GM12865 (cell line): Measurements from ENCODE around the gene GAS6.

Experiments
- DNase-seq: peaks from one replicate; pipeline ENCODE4 v3.0.0; 2010; ENCODE audit warnings: low read depth
- H3K4me3 ChIP-seq: 2 replicates; pipeline ENCODE4 v1.5.1; 2011; ENCODE audit warnings: mild to moderate bottlenecking, low read depth, low read length, control low read depth
- TF ChIP-seq, protein P1 (sequence below): IDR thresholded peaks from 2 replicates; pipeline ENCODE4 v1.5.1; 2011; ENCODE audit warnings: low read length, control low read depth, low read depth, inconsistent platforms; ENCODE audit not compliant: insufficient read depth; ENCODE audit errors: missing control alignments

GAS6 gene

DNA sequence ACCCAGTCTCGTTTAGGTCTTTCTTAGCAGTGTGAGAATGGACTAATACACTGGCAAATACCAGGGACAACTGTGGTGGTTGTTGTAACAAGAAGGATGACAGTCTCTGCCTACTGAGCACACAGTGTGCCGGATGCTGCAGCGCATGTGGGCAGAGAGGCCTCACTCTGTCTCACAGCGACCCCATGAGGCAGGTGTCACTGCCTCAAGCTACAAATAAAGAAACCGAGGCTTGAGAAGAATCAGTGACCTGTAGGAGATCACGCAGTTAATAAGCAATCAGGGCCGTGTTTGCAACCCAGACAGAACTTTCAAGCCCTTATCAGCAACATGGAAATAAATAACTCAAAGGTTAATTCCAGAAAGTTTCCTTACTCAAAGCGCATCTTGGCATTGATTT lies 40.5 kb upstream of the GAS6 start:
- TF ChIP-seq, protein P1, sequence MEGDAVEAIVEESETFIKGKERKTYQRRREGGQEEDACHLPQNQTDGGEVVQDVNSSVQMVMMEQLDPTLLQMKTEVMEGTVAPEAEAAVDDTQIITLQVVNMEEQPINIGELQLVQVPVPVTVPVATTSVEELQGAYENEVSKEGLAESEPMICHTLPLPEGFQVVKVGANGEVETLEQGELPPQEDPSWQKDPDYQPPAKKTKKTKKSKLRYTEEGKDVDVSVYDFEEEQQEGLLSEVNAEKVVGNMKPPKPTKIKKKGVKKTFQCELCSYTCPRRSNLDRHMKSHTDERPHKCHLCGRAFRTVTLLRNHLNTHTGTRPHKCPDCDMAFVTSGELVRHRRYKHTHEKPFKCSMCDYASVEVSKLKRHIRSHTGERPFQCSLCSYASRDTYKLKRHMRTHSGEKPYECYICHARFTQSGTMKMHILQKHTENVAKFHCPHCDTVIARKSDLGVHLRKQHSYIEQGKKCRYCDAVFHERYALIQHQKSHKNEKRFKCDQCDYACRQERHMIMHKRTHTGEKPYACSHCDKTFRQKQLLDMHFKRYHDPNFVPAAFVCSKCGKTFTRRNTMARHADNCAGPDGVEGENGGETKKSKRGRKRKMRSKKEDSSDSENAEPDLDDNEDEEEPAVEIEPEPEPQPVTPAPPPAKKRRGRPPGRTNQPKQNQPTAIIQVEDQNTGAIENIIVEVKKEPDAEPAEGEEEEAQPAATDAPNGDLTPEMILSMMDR = peak; percentile 60
- DNase-seq = peak; percentile 64
- H3K4me3 ChIP-seq = no peak overlapping the region

DNA sequence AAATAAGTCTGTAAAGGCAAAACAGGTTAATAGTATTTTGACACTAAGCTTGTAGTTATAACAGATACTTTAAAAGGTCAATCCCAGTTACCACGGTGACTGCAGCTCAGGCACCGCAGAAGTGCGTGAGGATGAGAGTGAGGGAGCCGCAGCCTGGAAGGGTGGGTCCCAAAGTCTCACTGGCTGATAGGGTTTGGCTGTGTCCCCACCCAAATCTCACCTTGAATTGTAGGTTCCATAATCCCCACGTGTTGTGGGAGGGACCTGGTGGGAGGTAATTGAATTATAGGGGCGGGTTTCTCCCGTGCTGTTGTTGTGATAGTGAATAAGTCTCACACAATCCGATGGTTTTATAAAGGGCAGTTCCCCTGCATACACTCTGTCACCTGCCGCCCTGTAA lies 40.0 kb upstream of the GAS6 start:
- no peak overlapping the region for H3K4me3 ChIP-seq
- TF ChIP-seq, protein P1 = no peak
- DNase-seq = no peak

DNA sequence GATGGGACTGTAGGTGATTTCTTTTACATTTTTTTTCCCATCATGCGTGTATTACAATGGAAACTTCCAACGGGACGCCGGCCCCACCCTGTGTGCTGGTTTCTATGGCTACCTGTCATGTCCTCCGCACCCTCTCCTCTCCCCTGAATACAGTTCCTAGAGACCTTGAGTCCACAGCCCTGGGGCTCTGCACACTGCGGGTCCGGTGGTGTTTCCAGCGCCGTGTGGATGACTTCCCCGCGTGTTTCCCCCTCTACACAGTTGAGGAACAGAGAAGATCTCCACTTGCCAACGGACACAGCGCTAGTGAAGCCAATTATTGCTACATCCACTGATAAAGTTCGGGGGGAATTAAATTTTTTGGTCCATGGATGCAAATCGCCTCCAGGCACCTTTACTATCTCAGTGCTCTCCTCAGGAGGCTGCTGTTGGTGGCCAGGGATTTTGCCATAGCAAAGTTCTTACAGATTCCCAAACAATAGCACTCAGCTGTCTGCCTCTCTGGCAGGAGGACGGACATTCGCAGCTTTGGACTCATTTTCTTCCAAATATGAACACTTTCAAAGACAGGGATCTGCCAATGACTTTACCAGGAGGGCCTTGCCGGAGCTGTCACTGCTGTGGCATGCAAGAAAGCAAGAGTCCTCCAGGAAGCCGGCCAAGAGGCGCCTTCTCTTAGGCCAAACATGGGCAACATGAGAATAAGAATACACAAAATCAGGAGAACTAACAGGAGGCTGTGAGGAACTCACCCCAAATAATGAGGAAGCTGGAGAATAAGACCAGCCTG lies 39.3 kb upstream of the GAS6 start:
- TF ChIP-seq, protein P1 = no peak
- H3K4me3 ChIP-seq = no peak overlapping the region
- DNase-seq = no peak

DNA sequence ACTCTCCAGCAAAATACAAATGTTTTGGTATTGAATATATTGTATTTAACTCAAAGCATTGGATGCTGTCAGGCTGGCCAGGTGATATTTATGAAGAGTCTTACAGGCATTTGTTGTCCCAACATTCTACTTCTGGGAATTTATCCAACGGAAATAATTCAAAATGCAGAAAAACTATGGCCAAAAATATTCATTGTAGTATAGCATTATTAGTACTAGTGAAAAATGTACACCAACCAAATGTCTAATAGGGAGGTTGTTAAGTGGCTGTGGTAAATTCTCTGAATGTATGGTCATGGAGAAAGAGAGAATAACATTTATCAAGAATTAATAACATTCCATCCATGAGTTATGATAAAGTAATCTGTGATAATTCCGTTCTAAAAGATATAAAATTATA lies 38.6 kb upstream of the GAS6 start:
- no peak overlapping the region for H3K4me3 ChIP-seq
- DNase-seq = no peak
- TF ChIP-seq, protein P1 = no peak

DNA sequence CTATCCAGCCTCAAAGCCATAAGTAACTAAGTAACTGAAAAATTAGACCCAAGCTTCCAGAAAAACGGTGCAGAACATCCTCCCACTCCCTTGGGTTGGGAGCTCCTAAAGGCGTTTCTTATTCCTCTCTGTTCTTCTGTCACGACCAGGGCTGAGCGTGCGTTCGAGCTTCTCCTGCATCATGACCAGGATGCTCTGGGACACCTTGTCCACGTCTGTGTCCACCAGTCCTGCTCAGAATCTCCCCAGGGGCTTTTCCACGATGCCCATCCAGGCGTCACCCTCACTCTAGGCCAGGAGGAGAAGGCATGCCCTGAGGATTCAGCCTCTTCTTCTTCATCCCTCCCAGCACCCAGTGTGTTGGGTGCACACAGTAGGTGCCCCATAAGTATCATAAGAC lies 37.8 kb upstream of the GAS6 start:
- no peak for DNase-seq
- TF ChIP-seq, protein P1 = no peak
- H3K4me3 ChIP-seq = no peak overlapping the region

DNA sequence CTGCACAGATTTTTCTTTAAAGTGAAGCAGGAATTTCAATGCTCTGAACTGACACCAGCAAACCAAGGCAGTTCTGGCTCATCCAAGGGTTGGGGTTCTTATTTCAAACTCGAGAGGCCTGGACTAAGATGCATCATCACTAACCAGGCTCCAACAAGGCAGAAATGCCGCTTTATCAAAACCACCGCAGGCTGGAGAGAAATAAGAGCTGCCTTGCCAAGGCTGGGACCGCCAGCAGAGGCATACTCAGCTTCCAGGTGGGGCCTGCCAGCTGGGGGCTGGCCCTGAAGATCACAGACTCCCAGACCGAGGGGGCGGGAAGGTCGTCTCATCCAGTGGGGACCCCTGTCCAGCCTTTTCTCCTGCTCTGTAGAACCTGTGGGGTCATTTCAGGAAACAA lies 37.4 kb upstream of the GAS6 start:
- H3K4me3 ChIP-seq = no peak overlapping the region
- no peak for DNase-seq
- TF ChIP-seq, protein P1 = no peak

DNA sequence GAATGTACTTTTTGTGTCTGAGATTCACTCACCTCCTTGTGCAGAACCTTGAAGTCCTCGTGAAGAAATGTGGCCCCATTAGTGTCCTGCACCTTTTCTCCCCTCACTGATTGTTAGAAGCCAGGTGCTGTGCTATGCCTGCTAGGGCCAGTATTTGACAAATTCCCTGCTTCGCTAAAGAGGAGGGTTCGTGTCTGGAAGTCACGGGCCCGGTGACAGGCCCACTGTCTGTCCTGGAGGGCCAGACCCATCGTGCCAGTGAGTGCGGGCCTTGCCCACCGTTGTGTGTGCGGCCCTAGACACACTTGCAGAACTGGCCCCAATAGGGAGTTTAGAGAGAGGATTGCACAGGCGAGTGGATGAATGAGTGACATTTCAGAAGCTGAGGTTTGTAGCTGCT lies 36.8 kb upstream of the GAS6 start:
- DNase-seq = no peak
- H3K4me3 ChIP-seq = no peak overlapping the region
- TF ChIP-seq, protein P1 = no peak
